ENCODE measurements around the gene GGCX. TPM values are rescaled to one million over a fixed set of nuclear protein-coding genes. Genes with fewer than 3 reads are reported as not detected.

GGCX gene
- total and polyA plus RNA-seq, 9 of the 15 experiments (the other 6 are each of a cell fraction or from before 2014, with no cell fraction given) = 14.4 to 47.1 (median 28.1) TPM

- no peak for TF ChIP-seq MIER1 (IDR thresholded peaks at IDR 0.05; ENCODE audit: low read depth)
- no peak for TF ChIP-seq BDP1 (IDR thresholded peaks at IDR 0.05; ENCODE audit: insufficient read depth, insufficient read length)
- no peak for TF ChIP-seq THRA (IDR thresholded peaks at IDR 0.05)
- TF ChIP-seq HMG20B (CRISPR knock-in tag; IDR thresholded peaks at IDR 0.05) = no peak
- no peak for TF ChIP-seq ZNF551 (CRISPR knock-in tag; IDR thresholded peaks at IDR 0.05)
- TF ChIP-seq, protein P1, sequence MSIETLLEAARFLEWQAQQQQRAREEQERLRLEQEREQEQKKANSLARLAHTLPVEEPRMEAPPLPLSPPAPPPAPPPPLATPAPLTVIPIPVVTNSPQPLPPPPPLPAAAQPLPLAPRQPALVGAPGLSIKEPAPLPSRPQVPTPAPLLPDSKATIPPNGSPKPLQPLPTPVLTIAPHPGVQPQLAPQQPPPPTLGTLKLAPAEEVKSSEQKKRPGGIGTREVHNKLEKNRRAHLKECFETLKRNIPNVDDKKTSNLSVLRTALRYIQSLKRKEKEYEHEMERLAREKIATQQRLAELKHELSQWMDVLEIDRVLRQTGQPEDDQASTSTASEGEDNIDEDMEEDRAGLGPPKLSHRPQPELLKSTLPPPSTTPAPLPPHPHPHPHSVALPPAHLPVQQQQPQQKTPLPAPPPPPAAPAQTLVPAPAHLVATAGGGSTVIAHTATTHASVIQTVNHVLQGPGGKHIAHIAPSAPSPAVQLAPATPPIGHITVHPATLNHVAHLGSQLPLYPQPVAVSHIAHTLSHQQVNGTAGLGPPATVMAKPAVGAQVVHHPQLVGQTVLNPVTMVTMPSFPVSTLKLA (conservative IDR thresholded peaks at IDR 0.05) = peak; percentile 57 to 84
- peak; percentile 87 for TF ChIP-seq NFYB (IDR thresholded peaks at IDR 0.05; ENCODE audit: extremely low read depth, insufficient read length)
- TF ChIP-seq SREBF1 (IDR thresholded peaks at IDR 0.05; ENCODE audit: borderline replicate concordance, low read depth, low read length) = peak; percentile 81
- TF ChIP-seq, protein P2, sequence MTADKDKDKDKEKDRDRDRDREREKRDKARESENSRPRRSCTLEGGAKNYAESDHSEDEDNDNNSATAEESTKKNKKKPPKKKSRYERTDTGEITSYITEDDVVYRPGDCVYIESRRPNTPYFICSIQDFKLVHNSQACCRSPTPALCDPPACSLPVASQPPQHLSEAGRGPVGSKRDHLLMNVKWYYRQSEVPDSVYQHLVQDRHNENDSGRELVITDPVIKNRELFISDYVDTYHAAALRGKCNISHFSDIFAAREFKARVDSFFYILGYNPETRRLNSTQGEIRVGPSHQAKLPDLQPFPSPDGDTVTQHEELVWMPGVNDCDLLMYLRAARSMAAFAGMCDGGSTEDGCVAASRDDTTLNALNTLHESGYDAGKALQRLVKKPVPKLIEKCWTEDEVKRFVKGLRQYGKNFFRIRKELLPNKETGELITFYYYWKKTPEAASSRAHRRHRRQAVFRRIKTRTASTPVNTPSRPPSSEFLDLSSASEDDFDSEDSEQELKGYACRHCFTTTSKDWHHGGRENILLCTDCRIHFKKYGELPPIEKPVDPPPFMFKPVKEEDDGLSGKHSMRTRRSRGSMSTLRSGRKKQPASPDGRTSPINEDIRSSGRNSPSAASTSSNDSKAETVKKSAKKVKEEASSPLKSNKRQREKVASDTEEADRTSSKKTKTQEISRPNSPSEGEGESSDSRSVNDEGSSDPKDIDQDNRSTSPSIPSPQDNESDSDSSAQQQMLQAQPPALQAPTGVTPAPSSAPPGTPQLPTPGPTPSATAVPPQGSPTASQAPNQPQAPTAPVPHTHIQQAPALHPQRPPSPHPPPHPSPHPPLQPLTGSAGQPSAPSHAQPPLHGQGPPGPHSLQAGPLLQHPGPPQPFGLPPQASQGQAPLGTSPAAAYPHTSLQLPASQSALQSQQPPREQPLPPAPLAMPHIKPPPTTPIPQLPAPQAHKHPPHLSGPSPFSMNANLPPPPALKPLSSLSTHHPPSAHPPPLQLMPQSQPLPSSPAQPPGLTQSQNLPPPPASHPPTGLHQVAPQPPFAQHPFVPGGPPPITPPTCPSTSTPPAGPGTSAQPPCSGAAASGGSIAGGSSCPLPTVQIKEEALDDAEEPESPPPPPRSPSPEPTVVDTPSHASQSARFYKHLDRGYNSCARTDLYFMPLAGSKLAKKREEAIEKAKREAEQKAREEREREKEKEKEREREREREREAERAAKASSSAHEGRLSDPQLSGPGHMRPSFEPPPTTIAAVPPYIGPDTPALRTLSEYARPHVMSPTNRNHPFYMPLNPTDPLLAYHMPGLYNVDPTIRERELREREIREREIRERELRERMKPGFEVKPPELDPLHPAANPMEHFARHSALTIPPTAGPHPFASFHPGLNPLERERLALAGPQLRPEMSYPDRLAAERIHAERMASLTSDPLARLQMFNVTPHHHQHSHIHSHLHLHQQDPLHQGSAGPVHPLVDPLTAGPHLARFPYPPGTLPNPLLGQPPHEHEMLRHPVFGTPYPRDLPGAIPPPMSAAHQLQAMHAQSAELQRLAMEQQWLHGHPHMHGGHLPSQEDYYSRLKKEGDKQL (CRISPR knock-in tag; IDR thresholded peaks at IDR 0.05; ENCODE audit: borderline replicate concordance) = no peak
- no peak for TF ChIP-seq MTA1 (IDR thresholded peaks at IDR 0.05; ENCODE audit: borderline replicate concordance)
- TF ChIP-seq USF1 (CRISPR knock-in tag; IDR thresholded peaks at IDR 0.05) = peak; percentile 91
- no peak for TF ChIP-seq SMC3 (conservative IDR thresholded peaks at IDR 0.05; ENCODE audit: insufficient read depth, low read depth, low read length)
- no peak for TF ChIP-seq HIVEP1 (CRISPR knock-in tag; IDR thresholded peaks at IDR 0.05)
- TF ChIP-seq CCAR2 (IDR thresholded peaks at IDR 0.05; ENCODE audit: low read depth, low read length) = no peak
- no peak for TF ChIP-seq ZNF79 (CRISPR knock-in tag; IDR thresholded peaks at IDR 0.05; ENCODE audit: low read depth)
- TF ChIP-seq JUND (IDR thresholded peaks at IDR 0.05; ENCODE audit: borderline replicate concordance, low read depth, low read length) = no peak
- TF ChIP-seq JUND (tag; IDR thresholded peaks at IDR 0.05; ENCODE audit: borderline replicate concordance, low read depth, low read length) = no peak; the same call in 2 of the 3 replicates
- TF ChIP-seq, protein P3, sequence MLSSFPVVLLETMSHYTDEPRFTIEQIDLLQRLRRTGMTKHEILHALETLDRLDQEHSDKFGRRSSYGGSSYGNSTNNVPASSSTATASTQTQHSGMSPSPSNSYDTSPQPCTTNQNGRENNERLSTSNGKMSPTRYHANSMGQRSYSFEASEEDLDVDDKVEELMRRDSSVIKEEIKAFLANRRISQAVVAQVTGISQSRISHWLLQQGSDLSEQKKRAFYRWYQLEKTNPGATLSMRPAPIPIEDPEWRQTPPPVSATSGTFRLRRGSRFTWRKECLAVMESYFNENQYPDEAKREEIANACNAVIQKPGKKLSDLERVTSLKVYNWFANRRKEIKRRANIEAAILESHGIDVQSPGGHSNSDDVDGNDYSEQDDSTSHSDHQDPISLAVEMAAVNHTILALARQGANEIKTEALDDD (IDR thresholded peaks at IDR 0.05) = no peak
Observed at GRCh38 chr2:85595301-85596025, 34.2 kb upstream of the GGCX start, which contains the start of gene RNF181 (continued).

All from K562 (cell line).